Fibroblast of skin of left biceps (primary cell): Measurements from ENCODE around the gene MMP7.
A peak's percentile ranks its signal among the peaks of the same experiment; 100 is the strongest.

Experiments used
- DNase-seq, 2 experiments: peaks; one replicate each; pipeline ENCODE4 v3.0.0-alpha.2; 2013; ENCODE audit warnings: low read depth in 2 of 2

The MMP7 gene

DNA sequence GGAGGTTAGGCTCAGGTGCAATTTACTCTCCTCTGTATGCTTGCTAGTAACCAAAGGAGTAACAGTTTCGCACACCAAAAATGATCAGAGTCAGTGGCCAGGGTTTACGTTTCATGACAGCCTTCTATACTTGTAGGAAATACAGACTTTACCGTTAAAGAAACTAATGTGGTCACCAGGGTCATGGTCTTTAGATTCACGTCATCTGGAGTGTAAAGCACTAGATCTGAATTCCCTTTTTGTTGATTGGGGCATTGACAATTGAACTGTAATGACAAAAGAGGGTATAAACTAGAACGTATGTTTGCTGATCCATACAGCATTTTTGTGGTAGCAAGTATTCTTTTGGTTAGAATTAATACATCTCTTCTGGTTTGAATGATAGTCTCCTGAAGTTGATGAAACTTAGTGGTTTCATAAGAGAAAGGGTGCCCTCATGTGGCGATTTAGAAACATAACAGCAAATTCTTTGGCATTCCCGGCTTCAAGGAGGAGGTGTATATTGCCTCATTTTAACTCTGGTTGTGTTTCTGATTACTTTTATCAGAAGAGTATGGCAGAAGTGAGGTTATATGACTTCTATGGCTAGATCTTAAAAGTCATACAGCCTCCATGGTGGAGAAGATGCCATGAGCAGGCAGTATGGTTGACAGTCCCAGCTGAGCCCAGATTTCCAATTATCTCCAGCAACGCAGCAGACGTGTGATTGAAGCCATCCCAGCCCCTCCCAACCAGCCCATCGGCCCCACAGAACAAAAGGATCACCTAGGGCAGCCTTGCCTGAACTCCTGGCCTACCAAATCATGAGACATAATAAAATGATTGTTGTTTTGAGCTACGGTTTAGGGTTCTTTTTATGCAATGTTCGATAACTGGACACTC, 35.1 kb downstream of the MMP7 start:
- DNase-seq, result peak; percentile 75 to 76

DNA sequence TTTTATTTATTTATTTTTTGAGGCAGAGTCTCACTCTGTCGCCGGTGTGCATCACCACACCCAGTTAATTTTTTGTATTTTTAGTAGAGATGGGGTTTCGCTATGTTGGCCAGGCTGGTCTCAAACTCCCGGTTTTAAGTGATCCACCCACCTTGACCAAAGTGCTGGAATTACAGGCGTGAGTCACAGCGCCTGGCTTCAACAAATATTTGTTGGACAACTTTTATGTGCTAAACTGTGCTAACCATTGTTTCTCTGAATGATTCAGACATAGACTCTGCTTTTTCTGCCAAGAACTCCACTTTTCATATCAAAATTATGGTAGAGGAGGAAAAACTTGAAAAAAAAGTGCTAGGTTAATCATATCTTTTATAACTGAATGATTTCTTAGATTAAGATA, 36.3 kb downstream of the MMP7 start:
- DNase-seq, result no peak

DNA sequence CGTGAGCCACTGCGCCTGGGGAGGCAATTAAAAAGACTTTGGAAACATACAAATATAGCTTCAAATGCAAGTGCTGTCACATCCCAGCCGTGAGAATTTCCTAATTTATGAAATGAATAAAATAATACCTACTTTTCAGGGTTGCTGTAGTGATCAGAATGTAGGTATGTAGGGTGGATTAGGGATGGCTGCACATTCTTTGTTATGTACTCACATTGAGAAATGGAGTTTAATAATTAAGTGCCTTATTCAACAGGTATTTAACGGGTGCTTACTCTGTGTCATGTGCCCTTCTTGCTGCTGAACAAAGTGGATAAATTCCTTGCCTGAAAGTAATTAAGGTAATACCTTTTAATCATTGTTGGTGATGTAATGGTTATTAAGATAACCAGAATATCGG, 37.0 kb downstream of the MMP7 start:
- no peak for DNase-seq

DNA sequence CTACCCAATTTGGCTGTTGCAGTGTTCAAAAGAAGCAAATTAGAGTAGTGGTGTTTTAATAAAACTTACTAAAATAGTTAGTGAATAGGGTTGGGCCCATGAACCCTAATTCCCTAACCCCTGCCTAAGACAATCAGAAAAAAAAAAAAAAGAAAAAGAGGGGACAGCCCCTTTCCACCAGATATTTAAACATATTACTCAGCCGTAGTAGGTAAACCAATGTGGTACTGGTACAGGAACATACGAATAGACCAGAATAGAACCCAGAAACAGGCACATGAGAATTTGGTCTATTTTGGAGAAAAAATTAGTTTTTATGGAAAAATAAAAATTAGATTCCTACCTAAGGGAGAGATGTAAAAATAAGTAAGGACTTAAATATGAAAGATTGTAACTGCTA, 38.6 kb downstream of the MMP7 start:
- no peak for DNase-seq

DNA sequence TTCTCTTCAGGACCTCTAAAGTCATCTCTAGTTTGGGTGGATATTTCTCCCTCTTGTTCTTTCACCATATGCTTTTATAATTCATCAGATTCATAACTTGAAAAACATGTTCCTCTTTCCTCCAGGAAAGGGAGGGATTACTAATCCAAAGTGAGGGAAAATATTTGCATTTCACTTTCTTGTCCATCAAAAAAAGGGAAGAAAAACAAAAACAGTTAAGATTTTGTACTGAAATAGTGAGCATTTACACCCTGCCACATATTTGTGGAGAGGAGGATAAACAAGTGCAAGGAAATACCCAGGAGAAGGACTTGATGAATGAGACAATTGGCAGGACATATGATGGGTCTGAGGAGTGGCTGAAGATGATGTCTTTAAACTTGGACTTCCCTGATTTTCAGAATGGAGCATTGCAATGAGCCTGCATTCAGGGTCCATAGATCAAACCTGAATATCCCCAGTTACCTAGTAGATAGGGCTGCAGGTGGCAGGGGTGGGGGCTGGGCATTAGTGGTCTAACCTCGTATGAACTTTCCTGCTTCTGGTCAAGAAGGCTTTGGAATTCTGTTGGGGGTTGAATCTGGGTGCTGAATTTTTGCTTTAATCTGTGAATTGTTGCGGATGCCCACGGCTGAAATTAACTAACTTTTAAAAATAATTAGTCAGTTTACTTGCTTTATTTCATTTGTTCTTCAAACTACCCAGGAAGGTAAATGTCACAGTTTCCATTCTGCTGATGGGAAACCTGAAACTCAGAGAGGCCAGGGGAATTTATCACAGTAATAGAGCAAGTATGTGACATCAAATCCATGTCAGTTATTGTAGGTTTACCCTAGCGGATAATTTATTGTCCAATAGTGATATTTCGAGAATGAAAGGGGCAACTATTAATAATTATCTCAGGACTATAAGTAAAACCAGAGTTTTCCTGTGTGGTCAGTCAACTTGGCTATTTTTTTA, 41.1 kb downstream of the MMP7 start:
- no peak for DNase-seq

DNA sequence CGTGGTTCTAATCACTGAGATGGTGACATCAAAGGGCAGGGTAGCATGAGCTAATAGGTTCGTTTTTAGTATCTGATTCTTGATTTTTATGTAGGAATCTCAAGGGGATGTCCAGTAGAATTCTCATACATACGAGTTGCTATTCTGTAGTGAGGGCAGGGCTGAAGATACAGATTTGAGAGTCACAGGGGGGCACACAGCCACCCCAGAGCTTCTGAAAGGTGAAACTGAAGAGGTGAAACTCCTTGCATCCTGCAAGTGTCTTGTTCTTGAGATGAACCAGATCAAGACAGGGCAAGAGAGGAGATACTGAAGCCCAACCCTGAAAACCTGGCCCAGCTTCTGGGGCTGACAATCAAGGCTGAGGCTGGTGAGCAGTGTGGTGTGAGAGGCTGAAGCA, 42.3 kb downstream of the MMP7 start:
- no peak for DNase-seq

DNA sequence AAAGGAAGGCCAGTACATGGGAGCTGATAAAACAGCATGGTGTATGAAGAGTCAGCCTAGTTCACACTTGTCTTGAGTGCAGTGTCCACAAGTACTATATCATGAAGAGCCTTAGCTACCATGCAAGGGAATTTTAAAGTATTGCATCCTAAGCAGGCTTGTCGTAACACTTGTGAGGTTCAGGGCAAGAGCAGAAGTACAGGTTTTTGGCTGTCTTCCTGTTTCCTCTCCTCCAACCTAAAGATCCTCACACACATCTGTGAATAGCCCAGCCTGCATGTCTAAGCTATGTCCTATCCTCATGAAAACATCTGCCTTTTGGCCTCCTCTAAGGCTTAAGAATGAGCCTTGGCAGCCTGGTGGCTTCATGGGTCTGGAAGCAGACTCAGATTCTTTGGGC, 43.3 kb downstream of the MMP7 start:
- DNase-seq, result no peak

DNA sequence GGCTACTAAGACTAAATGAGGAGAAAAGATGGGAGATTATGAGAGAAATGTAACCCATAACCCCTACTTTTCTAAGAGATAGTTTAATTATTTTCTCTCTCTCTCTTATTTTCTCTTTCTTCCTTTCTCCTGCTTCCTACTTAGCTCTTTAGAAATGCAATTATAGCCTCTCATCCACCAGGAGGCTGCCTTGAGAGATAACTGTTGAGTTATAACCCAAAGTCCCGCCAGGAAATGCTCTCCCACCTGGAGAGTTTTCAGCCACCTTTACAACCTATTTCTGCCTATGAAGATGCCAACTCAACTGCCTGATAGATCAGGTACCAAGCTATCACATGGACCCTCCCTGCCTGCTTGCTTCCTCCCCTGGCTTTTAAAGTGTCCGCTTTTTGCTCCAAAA, 44.0 kb downstream of the MMP7 start:
- DNase-seq, result no peak

DNA sequence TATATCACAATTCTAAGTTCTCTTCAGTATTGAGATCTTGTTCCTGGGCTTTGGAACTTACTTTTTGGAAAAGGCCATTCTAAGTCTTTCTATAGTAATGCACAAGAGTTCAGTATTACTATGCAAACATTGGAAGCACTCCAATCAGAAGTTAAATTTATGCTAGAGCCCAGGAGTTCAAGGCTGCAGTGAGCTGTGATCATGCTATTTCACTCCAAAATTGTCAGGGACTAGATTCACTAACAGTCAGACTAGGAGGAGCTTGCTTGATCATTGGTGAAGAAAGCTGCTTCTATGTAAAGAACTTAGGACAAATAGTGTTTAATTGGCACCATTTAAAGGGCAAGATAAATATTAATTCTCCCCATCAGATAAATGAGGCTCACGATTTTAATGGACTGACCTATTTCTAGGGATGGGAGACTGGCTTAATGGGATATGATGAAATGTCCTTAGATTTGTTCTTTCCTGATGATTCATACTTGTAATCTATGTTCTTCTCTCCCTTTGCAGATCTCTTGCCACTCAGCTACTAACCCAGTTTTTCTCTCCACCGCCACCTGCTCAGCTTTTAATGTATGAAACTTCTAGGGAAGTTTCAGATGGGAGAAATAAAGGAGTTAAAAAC, 45.3 kb downstream of the MMP7 start:
- no peak for DNase-seq

DNA sequence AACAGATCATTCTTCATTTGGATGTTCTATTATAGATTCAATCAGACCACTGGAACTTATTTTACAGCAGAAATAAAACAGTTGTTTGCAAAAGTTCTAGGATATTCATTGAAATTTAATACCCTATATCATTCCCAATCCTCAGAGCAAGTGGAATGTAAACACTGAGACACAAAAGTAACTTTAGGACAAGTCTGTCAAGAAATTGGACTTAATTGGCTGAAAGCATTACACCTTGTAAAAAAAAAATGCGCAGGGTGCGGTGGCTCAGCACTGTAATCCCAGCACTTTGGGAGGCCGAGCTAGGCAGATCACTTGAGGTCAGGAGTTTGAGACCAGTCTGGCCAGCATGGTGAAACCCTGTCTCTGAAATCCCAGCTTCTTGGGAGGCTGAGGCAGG, 48.1 kb downstream of the MMP7 start:
- no peak for DNase-seq

DNA sequence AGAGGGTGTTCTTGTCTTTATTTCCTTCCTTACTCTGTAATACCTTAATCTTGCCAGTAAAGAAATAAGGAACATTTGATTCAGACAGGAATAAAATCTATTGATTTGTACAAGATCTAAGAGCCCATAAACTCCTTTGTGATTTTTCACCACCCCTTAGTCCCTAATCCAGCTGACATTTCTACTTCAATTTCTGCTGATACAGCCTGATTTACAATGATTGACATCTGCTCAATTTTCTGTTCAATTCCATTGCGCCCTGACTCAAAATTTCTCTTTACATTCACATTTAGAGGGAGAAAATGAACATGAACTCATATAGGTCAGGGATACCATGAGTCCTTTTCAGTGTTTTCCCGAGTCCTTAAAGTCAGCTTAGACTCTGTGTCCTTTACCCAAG, 50.8 kb downstream of the MMP7 start:
- DNase-seq, result no peak

DNA sequence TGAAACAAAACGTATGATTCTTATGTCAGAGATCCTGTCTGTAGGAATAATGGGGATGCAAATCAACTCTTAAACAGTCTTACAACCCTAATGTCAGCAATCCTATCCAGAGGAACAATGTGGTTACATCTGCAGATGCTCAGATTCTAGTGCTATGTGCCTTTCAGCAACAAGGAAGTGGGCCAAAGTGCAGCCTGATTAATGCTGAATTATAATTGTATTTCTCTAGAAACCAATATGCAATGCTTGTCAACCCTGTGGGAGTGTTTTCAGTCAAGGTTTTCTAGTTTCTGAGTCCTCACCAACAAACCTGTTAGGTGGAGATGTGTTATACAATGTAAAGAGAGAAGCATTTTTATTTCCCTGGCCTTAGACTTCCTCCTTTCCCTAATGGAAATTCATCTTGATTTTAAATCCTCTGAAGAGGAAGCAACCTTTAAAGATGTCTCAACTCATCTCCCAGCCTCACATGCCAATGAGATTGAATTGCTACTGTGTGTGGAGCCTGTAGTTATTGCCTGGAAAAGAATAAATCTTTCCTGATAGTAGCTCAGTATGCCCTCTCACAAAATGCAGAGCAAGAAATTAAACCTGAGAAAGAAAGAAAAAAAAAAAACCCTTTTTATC, 51.8 kb downstream of the MMP7 start:
- DNase-seq, result no peak

DNA sequence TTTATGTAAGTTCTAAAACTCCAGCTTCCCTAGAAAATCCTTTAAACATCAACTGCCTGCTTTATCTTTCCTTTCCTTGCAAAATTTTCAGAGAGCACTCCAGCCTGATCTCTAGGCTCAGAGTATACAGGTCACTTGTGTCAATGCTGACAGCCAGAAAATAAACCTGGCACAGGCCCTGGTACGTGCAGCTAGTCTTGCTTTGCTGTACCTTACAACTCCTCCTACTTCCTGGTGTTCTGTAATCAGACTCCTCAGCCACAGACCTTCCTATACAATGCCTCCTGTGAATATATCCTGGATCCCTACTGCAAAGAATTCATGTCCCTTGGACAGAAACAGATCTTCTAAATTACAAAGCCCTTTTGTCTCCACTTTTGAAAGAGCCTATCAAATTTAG, 53.7 kb downstream of the MMP7 start:
- DNase-seq, result no peak

DNA sequence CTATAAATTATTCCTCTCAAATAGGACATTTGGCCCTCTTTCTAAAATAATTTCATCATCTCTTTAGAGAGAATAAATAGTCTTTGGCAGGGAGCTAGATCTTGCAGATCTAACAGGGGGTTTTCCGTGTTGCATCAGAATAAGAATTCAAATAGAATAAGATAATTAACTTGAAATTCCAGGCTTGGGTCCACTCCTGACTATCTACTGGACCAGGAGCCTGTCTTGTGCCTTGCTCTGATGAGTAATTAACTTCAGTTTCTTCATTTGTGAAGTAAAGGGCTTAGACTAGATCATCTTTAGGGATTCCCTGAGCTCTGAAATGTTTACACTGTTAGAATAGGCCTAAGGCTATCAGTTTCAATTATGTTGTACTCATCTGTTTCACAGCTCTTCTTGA, 54.5 kb downstream of the MMP7 start:
- DNase-seq, result no peak

DNA sequence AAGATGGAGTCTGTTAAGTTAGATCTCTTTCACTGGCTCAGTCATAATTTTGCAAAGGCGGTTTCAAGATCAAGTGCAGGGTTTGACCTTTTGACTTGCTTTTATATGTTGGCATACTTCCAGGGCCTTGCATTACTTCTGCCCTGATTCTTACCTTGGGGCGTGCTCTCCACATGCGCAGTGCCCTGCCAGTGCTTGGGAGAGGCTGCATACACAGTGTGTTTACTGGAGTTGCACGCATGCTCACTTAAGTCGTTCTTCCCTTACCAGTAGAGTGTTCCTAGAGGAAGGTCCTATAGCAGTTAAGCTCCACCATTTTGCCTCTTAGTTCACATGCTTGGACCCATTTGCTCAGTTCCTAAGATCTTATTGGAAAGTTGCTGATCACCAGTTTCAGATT, 57.0 kb downstream of the MMP7 start:
- no peak for DNase-seq

DNA sequence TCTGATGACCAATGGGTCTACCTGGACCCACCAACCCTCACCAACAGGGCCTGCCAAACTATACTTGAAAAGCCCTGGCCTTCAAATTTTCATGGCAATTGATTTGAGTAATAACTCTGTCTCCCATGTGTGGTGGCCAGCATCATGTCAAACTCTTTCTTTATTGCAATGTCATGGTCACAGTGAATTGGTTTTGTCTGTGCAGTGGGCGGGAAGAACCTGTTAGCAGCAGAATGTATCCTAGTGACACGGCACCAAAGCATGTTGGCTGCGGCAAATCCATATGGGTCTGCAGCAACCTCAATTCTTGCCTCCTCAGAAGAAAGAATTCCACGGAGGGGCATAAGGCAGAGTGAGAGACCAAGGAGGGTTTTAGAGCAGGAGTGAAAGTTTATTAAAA, 58.4 kb downstream of the MMP7 start:
- DNase-seq, result no peak

DNA sequence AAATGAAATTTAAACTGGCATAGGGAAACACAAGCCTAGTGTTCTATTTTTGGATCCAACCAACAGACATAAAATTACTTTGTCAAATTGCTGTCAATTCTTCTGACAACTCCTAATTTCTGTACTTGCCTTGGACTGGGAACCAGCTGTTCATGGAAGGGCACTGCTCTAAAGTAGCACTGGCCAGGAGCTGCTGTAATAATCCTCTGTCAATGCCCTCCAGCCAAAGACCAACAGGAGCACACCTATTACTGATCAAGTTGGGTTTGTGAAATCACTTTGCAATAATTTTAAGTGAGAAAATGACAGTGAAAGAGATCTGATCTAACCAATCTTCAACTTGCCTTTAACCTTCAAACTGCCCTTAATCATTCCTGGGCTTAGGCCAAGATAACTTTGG, 59.1 kb downstream of the MMP7 start:
- no peak for DNase-seq
